GM12892 (cell line): Measurements from ENCODE around the gene LBHD2.

ENCODE experiments used
- POLR2A ChIP-seq: IDR thresholded peaks from 2 replicates; pipeline ENCODE4 v1.6.1; 2011; ENCODE audit warnings: low read depth, low read length, control low read depth
- POLR2AphosphoS5 ChIP-seq: IDR thresholded peaks from 2 replicates; pipeline ENCODE4 v1.6.1; 2011; ENCODE audit warnings: low read depth, low read length, control low read depth
- TAF1 ChIP-seq: IDR thresholded peaks from 2 replicates; pipeline ENCODE4 v1.6.1; 2011; ENCODE audit warnings: low read depth, mild to moderate bottlenecking, control low read depth, low read length, borderline replicate concordance

DNA sequence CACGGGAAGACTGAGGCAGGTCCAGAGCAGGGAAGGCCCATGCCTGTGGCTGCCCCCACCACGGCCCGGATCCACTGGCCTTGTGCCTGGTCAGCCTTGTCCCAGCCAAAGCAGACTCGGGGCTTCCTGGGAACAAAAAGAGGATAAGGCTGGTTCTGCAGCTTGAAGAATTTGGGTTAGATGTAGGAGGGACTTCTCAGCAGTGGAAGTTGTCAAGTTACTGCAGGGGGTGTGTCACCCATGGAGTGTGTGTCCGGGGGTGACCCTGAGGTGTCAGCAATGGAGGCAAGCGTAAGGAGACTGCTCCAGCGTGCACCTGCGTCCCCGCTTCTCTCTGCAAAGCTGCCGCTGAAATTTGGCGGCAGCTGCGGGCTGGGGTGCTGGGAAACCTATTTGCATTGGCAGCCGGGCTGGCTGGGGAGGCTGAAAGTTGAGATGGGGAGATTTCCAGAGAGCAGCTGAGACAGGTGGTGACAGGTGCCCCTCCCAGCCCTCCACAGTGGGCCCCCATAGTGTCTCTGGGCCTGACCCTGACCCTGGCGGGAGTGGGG is 26.7 kb downstream of the LBHD2 start:
- TF ChIP-seq POLR2A (no peak), POLR2AphosphoS5 (no peak), TAF1 (no peak)
